ENCODE data around the gene TPSG1.
"Not testable (repeated sequence)": the region's sequence is repeated elsewhere in the genome, so short reads cannot be mapped to it uniquely, and the experiment has no call there.

Gene TPSG1

GRCh38 chr16:1256296-1256873, 31.3 kb upstream of the TPSG1 start:
- DNase-seq, result not testable (repeated sequence)

GRCh38 chr16:1255276-1256122, 30.4 kb upstream of the TPSG1 start, which contains the start of gene TPSD1:
TPSD1 (plus strand) TSS chr16:1256069; CDS start chr16:1256281, 212 bp downstream.
- DNase-seq, result not testable (repeated sequence)

GRCh38 chr16:1254821-1255220, 29.8 kb upstream of the TPSG1 start:
- not testable (repeated sequence) for DNase-seq

GRCh38 chr16:1253701-1254364, 28.8 kb upstream of the TPSG1 start:
- not testable (repeated sequence) for DNase-seq

- not testable (repeated sequence) for DNase-seq
These were observed 24.1 kb upstream of the TPSG1 start for GRCh38 chr16:1249031-1249755.

GRCh38 chr16:1247903-1248537, 23.0 kb upstream of the TPSG1 start:
- DNase-seq, result not testable (repeated sequence)

- DNase-seq, result no peak
These were observed 20.5 kb upstream of the TPSG1 start for GRCh38 chr16:1245452-1246020.

- no peak for DNase-seq
These were observed 19.8 kb upstream of the TPSG1 start for GRCh38 chr16:1244881-1245280.

GRCh38 chr16:1243907-1244850, 19.1 kb upstream of the TPSG1 start:
- DNase-seq, result not testable (repeated sequence)

GRCh38 chr16:1243363-1243762, 18.3 kb upstream of the TPSG1 start:
- DNase-seq, result not testable (repeated sequence)

- not testable (repeated sequence) for DNase-seq
These were observed 16.0 kb upstream of the TPSG1 start for GRCh38 chr16:1241081-1241480.

GRCh38 chr16:1240436-1240835, 15.4 kb upstream of the TPSG1 start, which contains the start of gene TPSAB1:
TPSAB1 (plus strand) TSS chr16:1240705; CDS start chr16:1240939, 234 bp downstream.
- DNase-seq, result not testable (repeated sequence)

- not testable (repeated sequence) for DNase-seq
These were observed 14.5 kb upstream of the TPSG1 start for GRCh38 chr16:1239575-1239974.

- DNase-seq, result not testable (repeated sequence)
These were observed 13.8 kb upstream of the TPSG1 start for GRCh38 chr16:1238909-1239308.

- DNase-seq, result no peak
These were observed 12.9 kb upstream of the TPSG1 start for GRCh38 chr16:1237990-1238389.

- not testable (repeated sequence) for DNase-seq
These were observed 11.6 kb upstream of the TPSG1 start for GRCh38 chr16:1236659-1237058.

- DNase-seq, result not testable (repeated sequence)
These were observed 7.1 kb upstream of the TPSG1 start for GRCh38 chr16:1232049-1232748.

- DNase-seq, result not testable (repeated sequence)
These were observed 6.2 kb upstream of the TPSG1 start for GRCh38 chr16:1231301-1231700.

- DNase-seq, result not testable (repeated sequence)
These were observed 5.6 kb upstream of the TPSG1 start for GRCh38 chr16:1230471-1231212.

Measured in effector CD4-positive, alpha-beta T cell (primary cell).